Stimulated activated CD8-positive, alpha-beta memory T cell treated with anti-CD3 and anti-CD28 coated beads, Interleukin-2, amount 100 ng/mL, for 48 hours (primary cell): Measurements from ENCODE around the gene ERBB4.
"Not testable (repeated sequence)": the region's sequence is repeated elsewhere in the genome, so short reads cannot be mapped to it uniquely, and the experiment has no call there.

Experiments used
- DNase-seq, 2 donors: peaks; one replicate each; pipeline ENCODE4 v3.0.0-alpha.2; 2020; ENCODE audit warnings: low read depth in 2 of 2

Gene ERBB4

GRCh38 chr2:212226114-212226513, 312.5 kb downstream of the ERBB4 start:
- DNase-seq, result no peak

- no peak for DNase-seq
Observed at GRCh38 chr2:212223696-212224095, 314.9 kb downstream of the ERBB4 start.

GRCh38 chr2:212213191-212213590, 325.4 kb downstream of the ERBB4 start:
- no peak for DNase-seq

- DNase-seq, result no peak
Observed at GRCh38 chr2:212208467-212208866, 330.1 kb downstream of the ERBB4 start.

- DNase-seq, result no peak
Observed at GRCh38 chr2:212197776-212198175, 340.8 kb downstream of the ERBB4 start.

- DNase-seq, result no peak
Observed at GRCh38 chr2:212195626-212196025, 343.0 kb downstream of the ERBB4 start.

- no peak for DNase-seq
Observed at GRCh38 chr2:212194396-212194795, 344.2 kb downstream of the ERBB4 start.

- no peak for DNase-seq
Observed at GRCh38 chr2:212193803-212194202, 344.8 kb downstream of the ERBB4 start.

- no peak for DNase-seq
Observed at GRCh38 chr2:212193056-212193455, 345.5 kb downstream of the ERBB4 start.

- not testable (repeated sequence) for DNase-seq
Observed at GRCh38 chr2:212191438-212191837, 347.2 kb downstream of the ERBB4 start.

- no peak for DNase-seq
Observed at GRCh38 chr2:212186166-212186565, 352.4 kb downstream of the ERBB4 start.

- DNase-seq, result no peak
Observed at GRCh38 chr2:212181646-212182045, 357.0 kb downstream of the ERBB4 start.

GRCh38 chr2:212180408-212181083, 358.1 kb downstream of the ERBB4 start:
- no peak for DNase-seq

- DNase-seq, result no peak
Observed at GRCh38 chr2:212177724-212178123, 360.9 kb downstream of the ERBB4 start.

GRCh38 chr2:212176151-212176550, 362.5 kb downstream of the ERBB4 start:
- no peak for DNase-seq

- no peak for DNase-seq
Observed at GRCh38 chr2:212173756-212174510, 364.7 kb downstream of the ERBB4 start.

GRCh38 chr2:212173331-212173730, 365.3 kb downstream of the ERBB4 start:
- no peak for DNase-seq

- DNase-seq, result no peak
Observed at GRCh38 chr2:212170382-212170781, 368.2 kb downstream of the ERBB4 start.

- DNase-seq, result no peak
Observed at GRCh38 chr2:212158081-212158480, 380.5 kb downstream of the ERBB4 start.

GRCh38 chr2:212157012-212157411, 381.6 kb downstream of the ERBB4 start:
- no peak for DNase-seq

- no peak for DNase-seq
Observed at GRCh38 chr2:212156088-212156487, 382.5 kb downstream of the ERBB4 start.

GRCh38 chr2:212154477-212154878, 384.1 kb downstream of the ERBB4 start:
- DNase-seq, result no peak

- no peak for DNase-seq
Observed at GRCh38 chr2:212153923-212154322, 384.7 kb downstream of the ERBB4 start.
